ENCODE measurements around the gene CTSH.

Gene CTSH, protein sequence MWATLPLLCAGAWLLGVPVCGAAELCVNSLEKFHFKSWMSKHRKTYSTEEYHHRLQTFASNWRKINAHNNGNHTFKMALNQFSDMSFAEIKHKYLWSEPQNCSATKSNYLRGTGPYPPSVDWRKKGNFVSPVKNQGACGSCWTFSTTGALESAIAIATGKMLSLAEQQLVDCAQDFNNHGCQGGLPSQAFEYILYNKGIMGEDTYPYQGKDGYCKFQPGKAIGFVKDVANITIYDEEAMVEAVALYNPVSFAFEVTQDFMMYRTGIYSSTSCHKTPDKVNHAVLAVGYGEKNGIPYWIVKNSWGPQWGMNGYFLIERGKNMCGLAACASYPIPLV

DNA sequence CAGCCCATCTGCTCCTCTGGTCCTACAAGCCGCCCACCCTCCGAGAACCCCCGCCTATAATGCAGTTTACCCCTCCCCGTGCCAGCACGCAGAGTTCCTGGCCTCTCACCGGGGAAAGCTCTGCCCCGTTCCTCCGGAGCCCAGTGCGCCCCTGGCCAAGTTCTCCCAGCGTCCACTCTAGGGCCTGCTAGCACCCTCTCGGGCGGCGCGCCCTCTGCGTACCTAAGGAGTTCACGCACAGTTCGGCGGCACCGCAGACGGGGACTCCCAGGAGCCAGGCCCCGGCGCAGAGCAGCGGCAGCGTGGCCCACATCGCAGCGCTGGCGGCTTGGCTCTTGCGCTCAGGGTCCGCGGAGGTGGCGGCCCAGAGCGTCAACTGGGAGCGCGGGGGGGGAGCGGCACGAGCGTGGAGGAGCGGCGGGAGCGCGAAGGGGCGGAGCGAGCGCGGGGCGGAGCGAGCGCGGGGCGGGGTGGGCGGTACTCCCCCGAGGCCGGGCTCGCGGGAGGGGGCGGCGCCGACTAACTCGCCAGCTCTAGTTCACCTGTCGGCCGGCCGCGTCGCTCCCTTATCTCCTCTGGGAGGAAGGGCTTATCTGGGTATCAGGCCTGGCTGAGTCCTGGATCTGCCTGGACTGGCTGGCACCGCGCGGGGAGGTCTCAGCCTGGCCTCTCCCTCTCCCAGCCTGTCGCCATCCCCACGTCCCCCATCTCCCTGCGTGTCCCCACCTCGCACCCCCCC is at the start of gene CTSH:
Gene CTSH (minus strand): TSS at position 378 of the 739 bp plus-strand sequence. CDS start 65 bp downstream, at position 313.
- TF ChIP-seq, protein P1, sequence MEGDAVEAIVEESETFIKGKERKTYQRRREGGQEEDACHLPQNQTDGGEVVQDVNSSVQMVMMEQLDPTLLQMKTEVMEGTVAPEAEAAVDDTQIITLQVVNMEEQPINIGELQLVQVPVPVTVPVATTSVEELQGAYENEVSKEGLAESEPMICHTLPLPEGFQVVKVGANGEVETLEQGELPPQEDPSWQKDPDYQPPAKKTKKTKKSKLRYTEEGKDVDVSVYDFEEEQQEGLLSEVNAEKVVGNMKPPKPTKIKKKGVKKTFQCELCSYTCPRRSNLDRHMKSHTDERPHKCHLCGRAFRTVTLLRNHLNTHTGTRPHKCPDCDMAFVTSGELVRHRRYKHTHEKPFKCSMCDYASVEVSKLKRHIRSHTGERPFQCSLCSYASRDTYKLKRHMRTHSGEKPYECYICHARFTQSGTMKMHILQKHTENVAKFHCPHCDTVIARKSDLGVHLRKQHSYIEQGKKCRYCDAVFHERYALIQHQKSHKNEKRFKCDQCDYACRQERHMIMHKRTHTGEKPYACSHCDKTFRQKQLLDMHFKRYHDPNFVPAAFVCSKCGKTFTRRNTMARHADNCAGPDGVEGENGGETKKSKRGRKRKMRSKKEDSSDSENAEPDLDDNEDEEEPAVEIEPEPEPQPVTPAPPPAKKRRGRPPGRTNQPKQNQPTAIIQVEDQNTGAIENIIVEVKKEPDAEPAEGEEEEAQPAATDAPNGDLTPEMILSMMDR (IDR thresholded peaks at IDR 0.05; ENCODE audit: extremely low read depth, missing control alignments): no peak
- peak; percentile 93 for DNase-seq (ENCODE audit: low spot score)

DNA sequence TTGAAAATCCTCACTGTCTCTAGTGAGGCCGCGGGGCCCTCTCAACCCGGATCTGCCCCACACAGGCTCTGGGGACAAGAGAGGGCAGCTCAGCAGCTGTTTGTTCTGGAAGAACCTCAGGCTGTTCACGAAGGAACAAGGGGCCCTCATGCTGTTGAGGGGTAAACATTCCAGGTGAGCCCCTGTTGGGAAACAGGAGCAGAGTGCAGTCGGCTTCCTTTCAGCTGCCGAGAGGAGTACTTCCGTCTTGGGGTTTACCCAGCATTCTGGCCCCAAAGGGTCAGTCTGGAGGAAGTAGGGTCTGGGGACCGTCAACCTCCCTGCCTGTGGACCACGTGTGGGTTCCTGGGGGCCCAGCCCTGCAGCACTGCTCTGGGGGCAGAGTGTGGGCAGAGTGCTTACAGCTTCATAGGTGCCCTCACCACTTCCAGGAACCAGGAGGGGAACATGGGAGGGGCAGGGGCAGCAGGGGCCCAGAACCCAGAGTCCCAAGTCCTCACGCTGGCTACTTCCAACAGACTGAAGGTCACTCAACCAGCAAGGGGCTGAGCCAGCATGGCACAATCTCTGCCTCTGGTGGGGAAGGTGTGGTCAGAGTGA is 49.2 kb upstream of the CTSH start:
- TF ChIP-seq, protein P1 (IDR thresholded peaks at IDR 0.05; ENCODE audit: extremely low read depth, missing control alignments): no peak
- DNase-seq (ENCODE audit: low spot score): no peak

DNA sequence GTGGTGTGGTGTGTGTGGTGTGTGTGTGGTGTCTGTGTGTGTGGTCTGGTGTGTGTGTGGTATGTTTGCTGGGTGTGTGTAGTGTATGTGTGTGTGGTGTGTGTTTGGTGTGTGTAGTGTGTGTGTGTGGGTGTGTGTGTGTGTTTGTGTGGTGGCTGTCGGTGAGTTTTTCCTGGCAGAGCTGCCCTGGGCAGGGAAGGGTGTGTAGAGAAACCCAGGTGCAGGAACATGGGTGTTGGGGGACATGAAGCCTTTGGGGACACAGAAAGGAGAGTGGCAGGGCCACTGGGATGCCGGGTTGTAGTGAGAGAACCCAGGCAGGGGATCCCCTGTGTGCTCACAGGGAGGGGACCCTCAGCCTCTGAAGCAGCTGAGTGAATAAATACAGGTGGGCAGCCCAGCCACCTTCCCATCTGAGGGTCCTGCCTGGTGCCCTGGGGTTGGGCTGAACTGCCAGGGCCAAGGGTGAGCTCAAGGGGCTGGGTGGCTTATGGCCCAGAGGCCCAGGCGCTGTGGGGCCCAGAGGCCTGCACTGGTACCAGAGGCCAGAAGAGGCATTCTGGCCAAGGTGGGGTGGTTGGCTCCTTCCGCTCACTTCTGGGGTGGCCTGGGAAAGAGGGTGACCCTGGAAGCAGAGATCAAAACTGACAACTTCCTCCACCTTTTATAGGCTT is 48.5 kb upstream of the CTSH start:
- no peak for DNase-seq (ENCODE audit: low spot score)
- TF ChIP-seq, protein P1 (IDR thresholded peaks at IDR 0.05; ENCODE audit: extremely low read depth, missing control alignments): no peak

DNA sequence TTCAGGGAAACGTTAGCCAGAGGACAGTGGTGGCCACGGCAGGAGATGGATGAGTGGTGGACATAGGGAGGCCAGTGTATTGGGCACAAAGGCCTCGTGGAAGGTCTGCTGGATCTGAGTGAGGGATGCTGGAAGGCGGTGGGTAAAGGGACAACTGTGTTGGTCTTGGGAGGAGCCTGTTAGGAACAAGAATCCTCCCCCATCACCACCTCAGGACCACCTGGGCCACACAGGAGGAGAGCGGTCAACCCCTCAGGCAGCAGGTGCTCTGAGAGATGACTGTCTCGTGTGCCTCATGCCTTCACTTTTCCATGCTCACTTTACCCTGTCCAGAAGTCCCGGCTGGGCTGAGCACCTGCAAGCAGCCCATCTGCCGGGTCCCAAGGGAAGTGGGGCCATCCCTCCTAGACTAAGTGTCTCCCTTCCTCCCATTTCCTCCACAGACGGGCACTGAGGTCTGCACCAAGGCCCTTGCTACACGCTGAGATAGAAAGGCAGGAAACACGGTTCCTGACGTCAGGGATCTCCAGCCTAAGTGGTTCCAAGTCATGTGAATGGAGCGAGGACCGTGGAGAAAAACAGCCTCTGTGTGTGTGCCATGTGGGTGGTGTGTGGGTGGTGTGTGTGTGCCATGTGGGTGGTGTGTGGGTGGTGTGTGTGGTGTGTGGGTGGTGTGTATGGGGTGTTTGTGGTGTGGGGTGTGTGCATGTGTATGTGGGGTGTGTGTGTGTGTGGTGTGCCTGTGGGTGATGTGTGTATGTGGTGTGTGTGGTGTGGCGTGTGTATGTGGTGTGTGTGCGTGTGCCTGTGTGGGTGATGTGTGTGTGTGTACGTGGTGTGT is 47.8 kb upstream of the CTSH start:
- DNase-seq (ENCODE audit: low spot score): no peak
- TF ChIP-seq, protein P1 (IDR thresholded peaks at IDR 0.05; ENCODE audit: extremely low read depth, missing control alignments): no peak

DNA sequence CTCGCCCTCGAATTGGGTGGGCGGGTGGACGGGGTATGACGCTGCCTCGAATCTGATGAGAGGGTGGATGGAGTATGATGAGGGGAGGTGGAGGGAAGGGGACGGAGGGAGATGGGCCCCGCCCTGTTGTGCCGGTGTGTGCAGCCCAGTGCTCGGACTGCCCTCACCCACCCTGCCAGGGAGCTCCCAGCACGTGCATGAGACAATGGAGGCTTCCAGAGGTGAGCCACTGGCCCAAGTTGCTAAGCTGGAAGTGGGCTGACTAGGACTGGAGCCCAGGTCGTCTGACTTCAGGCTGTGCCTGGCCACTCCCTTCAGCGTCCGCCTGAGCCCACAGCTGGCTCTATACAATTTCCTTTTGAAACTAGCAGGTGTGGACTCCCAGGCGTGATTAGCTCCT is 47.0 kb upstream of the CTSH start:
- no peak for DNase-seq (ENCODE audit: low spot score)
- TF ChIP-seq, protein P1 (IDR thresholded peaks at IDR 0.05; ENCODE audit: extremely low read depth, missing control alignments): no peak

DNA sequence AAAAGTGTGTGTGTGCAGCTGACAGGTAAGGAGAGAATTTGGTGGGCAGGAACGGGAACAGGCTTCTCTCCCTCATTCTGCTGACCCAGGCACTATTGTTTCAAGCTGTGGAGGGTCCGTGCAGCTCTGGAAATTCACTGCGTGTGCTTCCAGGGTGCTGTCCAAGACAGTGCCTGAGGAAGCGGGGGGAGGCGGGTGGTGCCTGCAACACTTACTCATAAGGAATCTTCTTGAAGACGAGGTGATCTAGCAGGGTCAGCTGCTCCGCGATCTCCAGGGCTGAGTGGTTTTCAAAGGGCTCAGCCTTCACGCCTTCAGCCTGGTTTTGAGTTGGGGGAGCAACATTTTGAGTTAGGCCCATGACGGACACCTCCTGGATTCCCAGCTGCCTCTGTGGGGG is 46.6 kb upstream of the CTSH start:
- no peak for DNase-seq (ENCODE audit: low spot score)
- TF ChIP-seq, protein P1 (IDR thresholded peaks at IDR 0.05; ENCODE audit: extremely low read depth, missing control alignments): no peak

All from GM20000 (cell line).